HEK293 (cell line): ENCODE measurements around the gene ETF1.

Source experiments
- GLI2 ChIP-seq: fragments of 450-650 bp; formaldehyde crosslinking; IDR thresholded peaks from 2 replicates; pipeline ENCODE4; 2017; ENCODE audit warnings: missing biosample characterization, missing genetic modification characterization, low read depth, borderline replicate concordance
- GLIS1 ChIP-seq: fragments of 450-650 bp; formaldehyde crosslinking; IDR thresholded peaks from 2 replicates; pipeline ENCODE4 v1.5.1; 2016; ENCODE audit warnings: missing biosample characterization, missing genetic modification characterization
- HIC1 ChIP-seq: fragments of 450-650 bp; formaldehyde crosslinking; IDR thresholded peaks from 2 replicates; pipeline ENCODE4 v1.5.1; 2016; ENCODE audit warnings: missing biosample characterization, missing genetic modification characterization
- INSM2 ChIP-seq: fragments of 450-650 bp; formaldehyde crosslinking; IDR thresholded peaks from 2 replicates; pipeline ENCODE4 v1.5.1; 2016; ENCODE audit warnings: missing biosample characterization, missing genetic modification characterization
- PRDM10 ChIP-seq: fragments of 450-650 bp; formaldehyde crosslinking; IDR thresholded peaks from 2 replicates; pipeline ENCODE4 v1.5.1; 2016; ENCODE audit warnings: missing biosample characterization, missing genetic modification characterization
- PRDM4 ChIP-seq: fragments of 450-650 bp; formaldehyde crosslinking; IDR thresholded peaks from 2 replicates; pipeline ENCODE4 v1.5.1; 2017; ENCODE audit warnings: missing biosample characterization, missing genetic modification characterization
- SP7 ChIP-seq: fragments of 450-650 bp; formaldehyde crosslinking; IDR thresholded peaks from 2 replicates; pipeline ENCODE4 v1.5.1; 2016; ENCODE audit warnings: missing biosample characterization, missing genetic modification characterization
- TCF7L2 ChIP-seq: IDR thresholded peaks from 2 replicates; pipeline ENCODE4 v1.6.1; 2011; ENCODE audit warnings: low read depth, mild to moderate bottlenecking, inconsistent platforms, low read length, moderate library complexity, borderline replicate concordance
- ZFP3 ChIP-seq: fragments of 450-650 bp; formaldehyde crosslinking; IDR thresholded peaks from 2 replicates; pipeline ENCODE4 v1.5.1; 2016; ENCODE audit warnings: low read depth, missing biosample characterization, missing genetic modification characterization
- ZNF23 ChIP-seq: fragments of 450-650 bp; formaldehyde crosslinking; IDR thresholded peaks from 2 replicates; pipeline ENCODE4 v1.5.1; 2016; ENCODE audit warnings: missing biosample characterization, missing genetic modification characterization, borderline replicate concordance
- ZNF239 ChIP-seq: fragments of 450-650 bp; formaldehyde crosslinking; IDR thresholded peaks from 2 replicates; pipeline ENCODE4 v1.5.1; 2016; ENCODE audit warnings: missing biosample characterization, missing genetic modification characterization
- ZNF24 ChIP-seq: fragments of 450-650 bp; formaldehyde crosslinking; IDR thresholded peaks from 2 replicates; pipeline ENCODE4 v1.5.1; 2016; ENCODE audit warnings: missing biosample characterization, missing genetic modification characterization
- ZNF324 ChIP-seq: fragments of 450-650 bp; formaldehyde crosslinking; IDR thresholded peaks from 2 replicates; pipeline ENCODE4 v1.5.1; 2016; ENCODE audit warnings: missing biosample characterization, missing genetic modification characterization
- ZNF335 ChIP-seq: fragments of 450-650 bp; formaldehyde crosslinking; conservative IDR thresholded peaks from 2 replicates; pipeline ENCODE4 v1.5.1; 2016; ENCODE audit warnings: missing biosample characterization, missing genetic modification characterization
- ZNF398 ChIP-seq: fragments of 450-650 bp; formaldehyde crosslinking; IDR thresholded peaks from 2 replicates; pipeline ENCODE4 v1.5.1; 2017; ENCODE audit warnings: missing biosample characterization, missing genetic modification characterization
- ZNF423 ChIP-seq: fragments of 450-650 bp; formaldehyde crosslinking; IDR thresholded peaks from 2 replicates; pipeline ENCODE4 v1.5.1; 2016; ENCODE audit warnings: missing biosample characterization, missing genetic modification characterization
- ZNF518A ChIP-seq: fragments of 450-650 bp; formaldehyde crosslinking; conservative IDR thresholded peaks from 2 replicates; pipeline ENCODE4 v1.5.1; 2016; ENCODE audit warnings: low read depth, missing biosample characterization, missing genetic modification characterization
- ZNF639 ChIP-seq: fragments of 450-650 bp; formaldehyde crosslinking; IDR thresholded peaks from 2 replicates; pipeline ENCODE4 v1.5.1; 2016; ENCODE audit warnings: missing biosample characterization, missing genetic modification characterization
- ZNF776 ChIP-seq: fragments of 450-650 bp; formaldehyde crosslinking; IDR thresholded peaks from 2 replicates; pipeline ENCODE4 v1.5.0; 2017; ENCODE audit warnings: missing biosample characterization, missing genetic modification characterization, borderline replicate concordance

ETF1 gene

GRCh38 chr5:138542956-138543729, at the start of gene ETF1 (continued):
- TF ChIP-seq ZNF518A (peak; percentile 78), HIC1 (tag by site-specific recombination) (peak; percentile 100), TCF7L2 (no peak), PRDM10 (tag by site-specific recombination) (peak; percentile 50), GLIS1 (tag by site-specific recombination) (peak; percentile 93), ZNF239 (peak; percentile 25; the same call in 1 of the 2 replicates), GLI2 (tag by site-specific recombination) (no peak), INSM2 (tag by site-specific recombination) (peak; percentile 88; the same call in 1 of the 2 replicates), ZNF335 (tag by site-specific recombination) (peak; percentile 83), ZNF776 (tag by site-specific recombination) (no peak), ZNF639 (tag by site-specific recombination) (peak; percentile 27; the same call in 1 of the 2 replicates), ZNF23 (tag by site-specific recombination) (no peak), ZNF24 (tag by site-specific recombination) (no peak), ZFP3 (tag by site-specific recombination) (no peak), ZNF324 (peak; percentile 80), ZNF398 (tag by site-specific recombination) (peak; percentile 31; the same call in 1 of the 2 replicates), SP7 (tag by site-specific recombination) (peak; percentile 86), PRDM4 (tag by site-specific recombination) (peak; percentile 24; the same call in 1 of the 2 replicates), ZNF423 (peak; percentile 85)
